Astrocyte (in vitro differentiated cells and primary cell): Measurements from ENCODE around the gene GOLPH3L.

Source experiments
- CTCF ChIP-seq: IDR thresholded peaks from 2 replicates; pipeline ENCODE4 v1.5.1; 2011; ENCODE audit warnings: low read depth, mild to moderate bottlenecking, inconsistent platforms, low read length, moderate library complexity; ENCODE audit not compliant: insufficient read depth
- EZH2 ChIP-seq: IDR thresholded peaks from 2 replicates; pipeline ENCODE4 v1.6.1; 2012; ENCODE audit warnings: mild to moderate bottlenecking, low read length, inconsistent platforms; ENCODE audit not compliant: insufficient read depth

GRCh38 chr1:150606463-150607142, 90.4 kb downstream of the GOLPH3L start:
- TF ChIP-seq CTCF (no peak), EZH2 (no peak)
